H9 (cell line): ENCODE data around the gene MAML3. TPM values are rescaled to one million over a fixed set of nuclear protein-coding genes. Genes with fewer than 3 reads are reported as not detected.

ENCODE experiments used
- DNase-seq: peaks from one replicate; pipeline ENCODE4 v3.0.0-alpha.2; 2017
- H2AFZ ChIP-seq: one replicate; pipeline ENCODE4 v1.6.1; 2013; ENCODE audit warnings: mild to moderate bottlenecking, low read length, control low read depth, moderate library complexity
- H2AK5ac ChIP-seq: 2 replicates; pipeline ENCODE4 v1.6.1; 2013; ENCODE audit warnings: low read length, control low read depth, mixed read lengths; ENCODE audit not compliant: insufficient read length
- H2BK120ac ChIP-seq: one replicate; pipeline ENCODE4 v1.6.1; 2013; ENCODE audit warnings: low read depth, mild to moderate bottlenecking, low read length, control low read depth, inconsistent platforms; ENCODE audit not compliant: poor library complexity, severe bottlenecking
- H2BK12ac ChIP-seq: 2 replicates; pipeline ENCODE4 v1.6.1; 2013; ENCODE audit warnings: low read length, control low read depth, mixed read lengths, low read depth; ENCODE audit not compliant: insufficient read length
- H2BK15ac ChIP-seq: 2 replicates; pipeline ENCODE4 v1.6.1; 2013; ENCODE audit warnings: low read depth, low read length, control low read depth
- H2BK20ac ChIP-seq: one replicate; pipeline ENCODE4 v1.6.1; 2013; ENCODE audit warnings: low read depth, mild to moderate bottlenecking, low read length, control low read depth, inconsistent platforms; ENCODE audit not compliant: poor library complexity, severe bottlenecking
- H2BK5ac ChIP-seq: 2 replicates; pipeline ENCODE4 v1.6.1; 2013; ENCODE audit warnings: low read length, control low read depth, mixed read lengths; ENCODE audit not compliant: insufficient read length
- H3K14ac ChIP-seq: 2 replicates; pipeline ENCODE4 v1.6.1; 2013; ENCODE audit warnings: low read length, control low read depth; ENCODE audit not compliant: insufficient read depth
- H3K18ac ChIP-seq: 2 replicates; pipeline ENCODE4 v1.6.1; 2013; ENCODE audit warnings: low read depth, mild to moderate bottlenecking, mixed read lengths, low read length, control low read depth; ENCODE audit not compliant: insufficient read length
- H3K23ac ChIP-seq: 2 replicates; pipeline ENCODE4 v1.6.1; 2013; ENCODE audit warnings: low read length, control low read depth, mixed read lengths, low read depth; ENCODE audit not compliant: insufficient read length
- H3K23me2 ChIP-seq: 2 replicates; pipeline ENCODE4 v1.6.1; 2013; ENCODE audit warnings: low read depth, mild to moderate bottlenecking, mixed read lengths, low read length, control low read depth; ENCODE audit not compliant: insufficient read length, poor library complexity, severe bottlenecking
- H3K27ac ChIP-seq: 2 replicates; pipeline ENCODE4 v1.5.1; 2013; ENCODE audit warnings: low read length, control low read depth, mixed read lengths, low read depth; ENCODE audit not compliant: insufficient read length
- H3K27me3 ChIP-seq: 2 replicates; pipeline ENCODE4 v1.6.1; 2013; ENCODE audit warnings: low read length, control low read depth, inconsistent platforms; ENCODE audit not compliant: insufficient read depth
- H3K4ac ChIP-seq: 2 replicates; pipeline ENCODE4 v1.6.1; 2013; ENCODE audit warnings: low read depth, mild to moderate bottlenecking, control low read depth, inconsistent platforms, low read length, moderate library complexity
- H3K4me1 ChIP-seq: 2 replicates; pipeline ENCODE4 v1.6.1; 2013; ENCODE audit warnings: low read length, control low read depth, inconsistent platforms; ENCODE audit not compliant: insufficient read depth
- H3K4me2 ChIP-seq: 2 replicates; pipeline ENCODE4 v1.6.1; 2013; ENCODE audit warnings: low read length, control low read depth, mixed read lengths; ENCODE audit not compliant: insufficient read length, insufficient read depth
- H3K56ac ChIP-seq: 2 replicates; pipeline ENCODE4 v1.6.1; 2013; ENCODE audit warnings: low read depth, mild to moderate bottlenecking, mixed read lengths, low read length, control low read depth; ENCODE audit not compliant: insufficient read length
- H3K79me1 ChIP-seq: 2 replicates; pipeline ENCODE4 v1.6.1; 2013; ENCODE audit warnings: low read depth, mild to moderate bottlenecking, moderate library complexity, low read length, control low read depth, inconsistent platforms; ENCODE audit not compliant: insufficient read depth, poor library complexity, severe bottlenecking
- H3K79me2 ChIP-seq: 2 replicates; pipeline ENCODE4 v1.6.1; 2013; ENCODE audit warnings: low read length, control low read depth, inconsistent platforms; ENCODE audit not compliant: insufficient read depth
- H3K9ac ChIP-seq: 2 replicates; pipeline ENCODE4 v1.6.1; 2013; ENCODE audit warnings: low read length, control low read depth, mixed read lengths; ENCODE audit not compliant: insufficient read length; ENCODE audit errors: extremely low read depth
- H3K9me3 ChIP-seq: one replicate; pipeline ENCODE4 v1.6.1; 2013; ENCODE audit warnings: low read depth, low read length, inconsistent platforms; ENCODE audit not compliant: control insufficient read depth
- H3T11ph ChIP-seq: one replicate; pipeline ENCODE4 v1.6.1; 2013; ENCODE audit warnings: mild to moderate bottlenecking, low read length, control low read depth, inconsistent platforms
- H4K20me1 ChIP-seq: one replicate; pipeline ENCODE4 v1.6.1; 2013; ENCODE audit not compliant: control insufficient read depth, insufficient read length, insufficient read depth
- H4K5ac ChIP-seq: 2 replicates; pipeline ENCODE4 v1.6.1; 2013; ENCODE audit warnings: low read depth, mild to moderate bottlenecking, mixed read lengths, low read length, control low read depth; ENCODE audit not compliant: insufficient read length
- H4K8ac ChIP-seq: replicated peaks from 2 replicates; pipeline ENCODE4 v1.6.1; 2013; ENCODE audit warnings: low read length, control low read depth, mixed read lengths, low read depth; ENCODE audit not compliant: insufficient read length
- H4K91ac ChIP-seq: 2 replicates; pipeline ENCODE4 v1.6.1; 2013; ENCODE audit warnings: low read depth, mild to moderate bottlenecking, moderate library complexity, mixed read lengths, low read length, control low read depth; ENCODE audit not compliant: insufficient read length
- H3K27ac Mint-ChIP-seq, 3 experiments: 2 replicates in 2 of 3; 3 replicates in 1 of 3; pipeline ENCODE4 v1.8.0; 2020 to 2021; ENCODE audit warnings: mixed read lengths in 3 of 3, mild to moderate bottlenecking in 1 of 3, moderate library complexity in 1 of 3
- H3K27me3 Mint-ChIP-seq: 2 replicates; pipeline ENCODE4 v1.8.0; 2021; ENCODE audit warnings: low read depth, mild to moderate bottlenecking, moderate library complexity, mixed read lengths
- H3K36me3 Mint-ChIP-seq, 3 experiments: 2 replicates in 2 of 3; 3 replicates in 1 of 3; pipeline ENCODE4 v1.8.0; 2020 to 2021; ENCODE audit warnings: low read depth in 3 of 3, mixed read lengths in 3 of 3; ENCODE audit not compliant: insufficient read depth in 1 of 3
- H3K4me1 Mint-ChIP-seq, 2 experiments: 2 replicates each; pipeline ENCODE4 v1.8.0; 2020; ENCODE audit warnings: mixed read lengths in 2 of 2
- H3K4me3 Mint-ChIP-seq, 2 experiments: 2 replicates in 1 of 2; 3 replicates in 1 of 2; pipeline ENCODE4 v1.8.0; 2020 to 2021; ENCODE audit warnings: mild to moderate bottlenecking in 2 of 2, mixed read lengths in 2 of 2, moderate library complexity in 1 of 2
- H3K9me3 Mint-ChIP-seq, 2 experiments: 2 replicates in 1 of 2; 3 replicates in 1 of 2; pipeline ENCODE4 v1.8.0; 2020; ENCODE audit warnings: mild to moderate bottlenecking in 2 of 2, mixed read lengths in 2 of 2, moderate library complexity in 1 of 2
- WGBS: extraction: QIAGEN DNeasy Blood & Tissue Kit; methylation state at CpG from one replicate; pipeline ENCODE4 v1.1.7; 2013; ENCODE audit warnings: missing lambda C conversion rate, low lambda C conversion rate, mixed read lengths; ENCODE audit not compliant: insufficient read length; ENCODE audit errors: extremely low coverage; 5-methylcytosine and 5-hydroxymethylcytosine counted together
- total RNA-seq: library from RNA; stranded (reverse); gene quantifications from 2 replicates; pipeline ENCODE4 v1.2.1, GENCODE V29; 2021
- TF ChIP-seq, protein P1 (sequence below): fragments of 200-600 bp; sonication (generic); conservative IDR thresholded peaks from 3 replicates; pipeline ENCODE4 v1.8.0; 2021; ENCODE audit warnings: antibody characterized with exemption, mild to moderate bottlenecking

The MAML3 gene
- total RNA-seq, 1 experiment from 2014 or later, result 3.9 TPM

- no CpG with 5 or more reads among the region's 7 CpGs for WGBS
- Histone ChIP-seq H3K27ac (no peak overlapping the region), H3K27me3 (peaks cover 34% of the 10 kb centered on the region), H3K18ac (no peak overlapping the region), H3T11ph (no peak overlapping the region), H2BK15ac (no peak overlapping the region), H2BK12ac (no peak overlapping the region), H2AK5ac (no peak overlapping the region), H3K4ac (no peak overlapping the region), H4K5ac (no peak overlapping the region), H3K79me1 (no peaks in the 10 kb centered on the region), H3K4me2 (no peak overlapping the region), H2BK120ac (no peak overlapping the region), H2BK20ac (no peak overlapping the region), H2AFZ (no peak overlapping the region), H3K9ac (no peak overlapping the region), H4K91ac (no peak overlapping the region), H3K23ac (no peak overlapping the region), H3K23me2 (no peaks in the 10 kb centered on the region), H3K79me2 (no peaks in the 10 kb centered on the region), H3K56ac (no peak overlapping the region), H3K14ac (no peak overlapping the region), H3K9me3 (no peaks in the 10 kb centered on the region), H4K8ac (no peak overlapping the region), H4K20me1 (no peaks in the 10 kb centered on the region), H3K4me1 (no peaks in the 10 kb centered on the region), H2BK5ac (no peak overlapping the region)
- H3K9me3 Mint-ChIP-seq, result no peaks in the 10 kb centered on the region
- peaks cover 2 to 8% of the 10 kb centered on the region in 2 experiments for H3K4me1 Mint-ChIP-seq
- H3K4me3 Mint-ChIP-seq, result no peak overlapping the region
- peaks cover 7% of the 10 kb centered on the region for H3K27me3 Mint-ChIP-seq
- no peaks in the 10 kb centered on the region for H3K36me3 Mint-ChIP-seq
- H3K27ac Mint-ChIP-seq, result no peak overlapping the region
- TF ChIP-seq, protein P1, sequence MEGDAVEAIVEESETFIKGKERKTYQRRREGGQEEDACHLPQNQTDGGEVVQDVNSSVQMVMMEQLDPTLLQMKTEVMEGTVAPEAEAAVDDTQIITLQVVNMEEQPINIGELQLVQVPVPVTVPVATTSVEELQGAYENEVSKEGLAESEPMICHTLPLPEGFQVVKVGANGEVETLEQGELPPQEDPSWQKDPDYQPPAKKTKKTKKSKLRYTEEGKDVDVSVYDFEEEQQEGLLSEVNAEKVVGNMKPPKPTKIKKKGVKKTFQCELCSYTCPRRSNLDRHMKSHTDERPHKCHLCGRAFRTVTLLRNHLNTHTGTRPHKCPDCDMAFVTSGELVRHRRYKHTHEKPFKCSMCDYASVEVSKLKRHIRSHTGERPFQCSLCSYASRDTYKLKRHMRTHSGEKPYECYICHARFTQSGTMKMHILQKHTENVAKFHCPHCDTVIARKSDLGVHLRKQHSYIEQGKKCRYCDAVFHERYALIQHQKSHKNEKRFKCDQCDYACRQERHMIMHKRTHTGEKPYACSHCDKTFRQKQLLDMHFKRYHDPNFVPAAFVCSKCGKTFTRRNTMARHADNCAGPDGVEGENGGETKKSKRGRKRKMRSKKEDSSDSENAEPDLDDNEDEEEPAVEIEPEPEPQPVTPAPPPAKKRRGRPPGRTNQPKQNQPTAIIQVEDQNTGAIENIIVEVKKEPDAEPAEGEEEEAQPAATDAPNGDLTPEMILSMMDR, result no peak
- no peak for DNase-seq
Measured at GRCh38 chr4:139969635-139970266, 184.2 kb downstream of the MAML3 start.
